Thoracic aorta (tissue), 2 donors: ENCODE data around the gene ARMH3. TPM values are rescaled to one million over a fixed set of nuclear protein-coding genes. Genes with fewer than 3 reads are reported as not detected.

Experiments used
- ATAC-seq: fragments of 150-250 bp; one replicate; pipeline ENCODE4 v1.8.0; 2017; ENCODE audit warnings: low read depth; ENCODE audit not compliant: insufficient number of reproducible peaks, low FRiP score
- DNase-seq: peaks from one replicate; pipeline ENCODE4 v3.0.0-alpha.2; 2020; ENCODE audit warnings: low spot score
- H3K27ac ChIP-seq, 2 donors: fragments of 200-600 bp; sonication (generic); 1 replicate in 1 of 2; 2 replicates in 1 of 2; pipeline ENCODE4 v1.5.1; 2016; ENCODE audit warnings: mild to moderate bottlenecking in 2 of 2, moderate library complexity in 2 of 2
- H3K27me3 ChIP-seq: fragments of 200-600 bp; sonication (generic); replicated peaks from 2 replicates; pipeline ENCODE4 v1.6.0; 2016; ENCODE audit warnings: mild to moderate bottlenecking; ENCODE audit not compliant: insufficient read depth
- H3K36me3 ChIP-seq: fragments of 200-600 bp; sonication (generic); one replicate; pipeline ENCODE4 v1.5.1; 2016
- H3K4me1 ChIP-seq, 2 donors: fragments of 200-600 bp; sonication (generic); 1 replicate in 1 of 2; 2 replicates in 1 of 2; pipeline versions ENCODE4 v1.5.1 to v1.6.0; 2016; ENCODE audit warnings: low read depth in 2 of 2, mild to moderate bottlenecking in 1 of 2; ENCODE audit not compliant: control insufficient read depth in 1 of 2
- H3K4me3 ChIP-seq: fragments of 200-600 bp; sonication (generic); 2 replicates; pipeline ENCODE4 v1.5.1; 2016; ENCODE audit warnings: mild to moderate bottlenecking
- H3K9me3 ChIP-seq: fragments of 200-600 bp; sonication (generic); 2 replicates; pipeline ENCODE4 v1.5.1; 2016
- CTCF ChIP-seq: fragments of 200-600 bp; sonication (generic); IDR thresholded peaks from one replicate; pipeline ENCODE4 v1.5.1; 2019; ENCODE audit warnings: antibody characterized with exemption
- total RNA-seq, 2 donors: library from RNA; depleted of rRNA; stranded (reverse); fragments of >200 nt; gene quantifications; one replicate each; pipeline versions ENCODE4 v1.1.0 to v1.2.3, GENCODE V29; 2016

Gene ARMH3
- total RNA-seq, 2 donors from 2014 or later, result 21.1 TPM

GRCh38 chr10:101969412-101969922 lies 86.5 kb downstream of the ARMH3 start:
- Histone ChIP-seq H3K9me3 (no peaks in the 10 kb centered on the region), H3K36me3 (peaks cover 25% of the 10 kb centered on the region), H3K4me1 (peaks cover 9 to 11% of the 10 kb centered on the region in 2 donors), H3K27ac (no peak overlapping the region), H3K27me3 (no peaks in the 10 kb centered on the region), H3K4me3 (no peak overlapping the region)
- ATAC-seq, result no peak
- no peak for DNase-seq
- TF ChIP-seq CTCF, result no peak

GRCh38 chr10:101968940-101969321 lies 87.0 kb downstream of the ARMH3 start:
- H3K36me3 ChIP-seq, result peaks cover 25% of the 10 kb centered on the region
- no peak overlapping the region for H3K4me3 ChIP-seq
- H3K4me1 ChIP-seq, result peaks cover 3 to 5% of the 10 kb centered on the region in 2 donors
- ATAC-seq, result no peak
- TF ChIP-seq CTCF, result no peak
- no peak overlapping the region for H3K27ac ChIP-seq
- H3K27me3 ChIP-seq, result no peaks in the 10 kb centered on the region
- H3K9me3 ChIP-seq, result no peaks in the 10 kb centered on the region
- DNase-seq, result no peak

- ATAC-seq, result no peak
- H3K4me3 ChIP-seq, result no peak overlapping the region
- TF ChIP-seq CTCF, result no peak
Measured at GRCh38 chr10:101968286-101968939, 87.6 kb downstream of the ARMH3 start.

DNA sequence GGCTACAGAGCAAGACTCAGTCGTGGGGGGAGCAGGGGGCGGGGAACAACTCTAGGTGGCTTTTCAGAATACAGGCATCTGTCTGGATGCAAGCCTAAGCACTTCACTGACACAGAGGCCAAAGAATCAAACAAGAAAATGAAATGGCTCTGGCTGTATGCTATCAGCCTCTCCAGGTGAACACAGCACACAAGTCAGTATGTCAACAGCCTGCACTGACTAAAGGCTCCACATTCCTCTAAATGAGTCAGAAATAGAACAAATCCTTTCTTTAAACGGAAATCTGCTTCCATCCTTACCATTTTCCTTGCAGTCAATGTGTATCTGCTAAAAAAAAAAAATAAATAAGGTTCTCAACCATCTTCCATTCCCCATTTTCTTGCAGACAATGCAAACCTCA lies 88.3 kb downstream of the ARMH3 start:
- Histone ChIP-seq H3K4me3 (no peak overlapping the region), H3K27me3 (no peaks in the 10 kb centered on the region), H3K27ac (no peak overlapping the region), H3K36me3 (peaks cover 22% of the 10 kb centered on the region), H3K4me1 (peaks cover 0 to 5% of the 10 kb centered on the region in 2 donors), H3K9me3 (no peaks in the 10 kb centered on the region)
- DNase-seq, result no peak
- TF ChIP-seq CTCF, result no peak
- ATAC-seq, result no peak

More at GRCh38 chr10:101968286-101968939, 87.6 kb downstream of the ARMH3 start:
- no peak for DNase-seq
- Histone ChIP-seq H3K9me3 (no peaks in the 10 kb centered on the region), H3K27ac (no peak overlapping the region), H3K4me1 (peaks cover 0 to 5% of the 10 kb centered on the region in 2 donors), H3K36me3 (peaks cover 25% of the 10 kb centered on the region), H3K27me3 (no peaks in the 10 kb centered on the region)

- H3K27ac ChIP-seq, result no peak overlapping the region
- ATAC-seq (no peak), DNase-seq (no peak)
- TF ChIP-seq CTCF, result no peak
- H3K4me1 ChIP-seq, result peaks cover 0 to 6% of the 10 kb centered on the region in 2 donors
- H3K36me3 ChIP-seq, result peaks cover 16% of the 10 kb centered on the region
- H3K27me3 ChIP-seq, result no peaks in the 10 kb centered on the region
- no peak overlapping the region for H3K4me3 ChIP-seq
- no peaks in the 10 kb centered on the region for H3K9me3 ChIP-seq
Measured at GRCh38 chr10:101967119-101967518, 88.9 kb downstream of the ARMH3 start.
